Neural progenitor cell (in vitro differentiated cells): ENCODE data around the gene ADAMTS14. TPM values are rescaled to one million over a fixed set of nuclear protein-coding genes. Genes with fewer than 3 reads are reported as not detected.

ENCODE experiments used
- DNase-seq: peaks from one replicate; pipeline ENCODE4 v3.0.0-alpha.2; 2016; ENCODE audit warnings: low spot score
- H2AFZ ChIP-seq: fragments of 200-600 bp; sonication (generic); replicated peaks from 2 replicates; pipeline ENCODE4 v1.6.1; 2016; ENCODE audit warnings: antibody characterized with exemption
- H3F3A ChIP-seq: fragments of 200-600 bp; sonication (generic); 2 replicates; pipeline ENCODE4 v1.6.1; 2016; ENCODE audit warnings: antibody characterized with exemption, low read depth
- H3K27ac ChIP-seq: fragments of 200-600 bp; sonication (generic); 2 replicates; pipeline ENCODE4 v1.5.1; 2016; ENCODE audit warnings: mild to moderate bottlenecking
- H3K27me3 ChIP-seq: fragments of 200-600 bp; sonication (generic); 2 replicates; pipeline ENCODE4 v1.6.1; 2016; ENCODE audit warnings: mild to moderate bottlenecking, moderate library complexity
- H3K36me3 ChIP-seq: fragments of 200-600 bp; sonication (generic); 2 replicates; pipeline ENCODE4 v1.5.1; 2016
- H3K4me1 ChIP-seq: fragments of 200-600 bp; sonication (generic); 2 replicates; pipeline ENCODE4 v1.6.1; 2016; ENCODE audit warnings: mixed run types
- H3K4me2 ChIP-seq: fragments of 200-600 bp; sonication (generic); 2 replicates; pipeline ENCODE4 v1.6.1; 2016
- H3K4me3 ChIP-seq: fragments of 200-600 bp; sonication (generic); 2 replicates; pipeline ENCODE4 v1.5.1; 2016
- H3K79me2 ChIP-seq: fragments of 200-600 bp; sonication (generic); 2 replicates; pipeline ENCODE4 v1.6.1; 2016; ENCODE audit warnings: low read depth
- H3K9ac ChIP-seq: fragments of 200-600 bp; sonication (generic); 2 replicates; pipeline ENCODE4 v1.6.1; 2016
- H3K9me3 ChIP-seq: fragments of 200-600 bp; sonication (generic); 2 replicates; pipeline ENCODE4 v1.5.1; 2016; ENCODE audit warnings: low read depth
- H4K20me1 ChIP-seq: fragments of 200-600 bp; sonication (generic); 2 replicates; pipeline ENCODE4 v1.6.1; 2016; ENCODE audit warnings: low read depth
- H3K27ac Mint-ChIP-seq: 3 replicates; pipeline ENCODE4 v1.8.0; 2021; ENCODE audit warnings: mixed read lengths
- H3K27me3 Mint-ChIP-seq: 2 replicates; pipeline ENCODE4 v1.8.0; 2022; ENCODE audit warnings: low read depth, mild to moderate bottlenecking, inconsistent platforms, moderate library complexity, mixed read lengths; ENCODE audit not compliant: insufficient read depth
- H3K36me3 Mint-ChIP-seq: 3 replicates; pipeline ENCODE4 v1.8.0; 2021; ENCODE audit warnings: mixed read lengths
- H3K4me1 Mint-ChIP-seq: 3 replicates; pipeline ENCODE4 v1.8.0; 2021; ENCODE audit warnings: mixed read lengths
- H3K4me3 Mint-ChIP-seq: 3 replicates; pipeline ENCODE4 v1.8.0; 2021; ENCODE audit warnings: mild to moderate bottlenecking, moderate library complexity, mixed read lengths
- H3K9me3 Mint-ChIP-seq: 3 replicates; pipeline ENCODE4 v1.8.0; 2020; ENCODE audit warnings: mixed read lengths
- CTCF ChIP-seq: fragments of 200-600 bp; sonication (generic); IDR thresholded peaks from 2 replicates; pipeline ENCODE4 v1.5.1; 2017; ENCODE audit warnings: antibody characterized with exemption, mild to moderate bottlenecking
- EZH2 ChIP-seq: fragments of 200-600 bp; sonication (generic); IDR thresholded peaks from 2 replicates; pipeline ENCODE4 v1.6.1; 2017; ENCODE audit warnings: antibody characterized with exemption, mild to moderate bottlenecking, moderate library complexity
- EZH2phosphoT487 ChIP-seq: fragments of 200-600 bp; sonication (generic); IDR thresholded peaks from 2 replicates; pipeline ENCODE4 v1.6.1; 2017; ENCODE audit warnings: antibody characterized with exemption
- total RNA-seq: library from RNA; depleted of rRNA; stranded (reverse); fragments of >200 nt; gene quantifications from 2 replicates; pipeline ENCODE4 v1.2.3, GENCODE V29; 2015; ENCODE audit warnings: low replicate concordance

The ADAMTS14 gene
- total RNA-seq, 1 donor from 2014 or later = not detected

DNA sequence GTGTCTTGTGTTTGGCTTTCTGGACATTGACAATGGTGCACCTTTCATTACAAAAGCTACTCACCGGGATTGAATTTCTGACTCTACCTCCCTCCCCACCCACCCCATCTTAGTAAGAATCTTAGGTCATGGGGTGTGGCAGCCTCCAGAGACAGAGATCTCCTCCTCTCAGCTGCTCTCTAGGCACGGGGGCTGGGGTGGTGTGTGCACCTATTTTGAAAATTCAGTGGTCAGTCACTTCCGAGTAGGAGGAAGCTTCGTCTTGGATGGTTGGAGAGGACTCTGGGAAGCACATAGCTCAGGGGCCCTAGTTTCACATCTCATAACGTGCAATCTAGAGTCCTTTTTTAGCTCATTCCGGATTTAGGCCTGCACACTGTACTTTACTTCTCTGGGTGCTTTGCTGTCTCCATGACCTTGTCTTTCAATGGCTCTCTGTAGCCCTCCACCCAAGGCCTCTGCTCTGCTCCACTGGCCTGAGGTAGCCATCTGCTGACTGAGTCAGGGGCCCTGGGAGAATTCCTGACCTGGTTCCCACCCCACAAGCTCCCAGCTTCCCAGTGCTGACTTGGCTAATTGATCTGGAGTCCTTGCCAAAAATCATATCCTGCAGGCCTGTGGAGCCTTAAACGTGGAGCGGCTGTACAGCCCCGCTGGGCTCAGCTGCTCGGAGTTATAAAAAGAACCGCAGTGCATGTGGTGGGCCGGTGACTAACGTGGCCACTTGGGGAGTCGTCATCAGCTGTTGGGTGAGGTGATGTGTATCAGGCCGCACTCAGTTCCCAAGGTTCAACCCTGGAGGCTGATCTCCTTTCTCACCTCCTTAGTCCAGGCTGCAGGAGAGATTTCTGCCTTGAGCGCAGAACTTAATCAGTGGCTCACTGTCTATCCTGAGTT, 19.3 kb upstream of the ADAMTS14 start:
- Histone ChIP-seq H3K9me3 (no peaks in the 10 kb centered on the region), H3K79me2 (no peaks in the 10 kb centered on the region), H3K27ac (no peak overlapping the region), H3K4me1 (no peaks in the 10 kb centered on the region), H3K27me3 (no peaks in the 10 kb centered on the region), H3K36me3 (no peaks in the 10 kb centered on the region), H3K9ac (no peak overlapping the region), H3K4me3 (no peak overlapping the region), H2AFZ (no peak overlapping the region), H4K20me1 (no peaks in the 10 kb centered on the region), H3K4me2 (no peak overlapping the region), H3F3A (no peaks in the 10 kb centered on the region)
- Mint-ChIP-seq H3K36me3 (peaks cover 3% of the 10 kb centered on the region), H3K27me3 (peaks cover 3% of the 10 kb centered on the region), H3K27ac (no peak overlapping the region), H3K9me3 (peaks cover 51% of the 10 kb centered on the region), H3K4me3 (no peak overlapping the region), H3K4me1 (no peaks in the 10 kb centered on the region)
- TF ChIP-seq EZH2 (no peak), EZH2phosphoT487 (no peak), CTCF (no peak)
- no peak for DNase-seq

GRCh38 chr10:70655316-70655715, 17.0 kb upstream of the ADAMTS14 start:
- Histone ChIP-seq H3K36me3 (no peaks in the 10 kb centered on the region), H2AFZ (no peak overlapping the region), H3K9ac (no peak overlapping the region), H3F3A (no peaks in the 10 kb centered on the region), H3K27me3 (no peaks in the 10 kb centered on the region), H3K9me3 (no peaks in the 10 kb centered on the region), H3K27ac (no peak overlapping the region), H3K4me3 (no peak overlapping the region), H4K20me1 (no peaks in the 10 kb centered on the region), H3K4me2 (no peak overlapping the region), H3K4me1 (no peaks in the 10 kb centered on the region), H3K79me2 (no peaks in the 10 kb centered on the region)
- Mint-ChIP-seq H3K4me1 (no peaks in the 10 kb centered on the region), H3K27ac (no peak overlapping the region), H3K4me3 (no peak overlapping the region), H3K36me3 (peaks cover 3% of the 10 kb centered on the region), H3K27me3 (peaks cover 6% of the 10 kb centered on the region), H3K9me3 (peaks cover 43% of the 10 kb centered on the region)
- DNase-seq = no peak
- no peak for TF ChIP-seq EZH2phosphoT487

DNA sequence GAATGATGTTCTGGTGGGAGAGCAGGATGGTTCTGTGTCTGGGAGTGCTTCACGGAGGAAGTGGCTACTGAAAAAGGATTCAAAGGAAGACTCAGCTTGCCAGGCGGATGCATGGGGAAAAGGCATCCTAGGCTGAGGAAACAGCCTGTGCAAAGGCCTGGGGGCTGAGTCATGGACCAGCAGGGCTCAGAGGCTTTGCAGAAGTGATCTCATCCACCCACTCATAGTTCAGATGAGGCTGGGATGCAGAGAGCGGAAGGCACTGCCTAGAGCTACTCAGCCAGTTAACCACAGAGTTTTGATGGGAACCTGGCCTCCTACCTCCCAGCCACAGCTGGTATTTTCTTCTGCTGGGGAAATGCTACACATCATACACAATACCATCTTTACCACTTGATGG, 15.8 kb upstream of the ADAMTS14 start:
- H3K4me1 ChIP-seq = no peaks in the 10 kb centered on the region
- H3K4me3 ChIP-seq = no peak overlapping the region
- TF ChIP-seq EZH2phosphoT487 (no peak), CTCF (no peak), EZH2 (no peak)
- no peak overlapping the region for H3K4me2 ChIP-seq
- no peak overlapping the region for H3K27ac ChIP-seq
- peaks cover 3% of the 10 kb centered on the region for H3K36me3 Mint-ChIP-seq
- no peak overlapping the region for H2AFZ ChIP-seq
- H3K4me3 Mint-ChIP-seq = no peak overlapping the region
- H3K9me3 ChIP-seq = no peaks in the 10 kb centered on the region
- H3K9me3 Mint-ChIP-seq = peaks cover 33% of the 10 kb centered on the region
- no peak overlapping the region for H3K9ac ChIP-seq
- peaks cover 6% of the 10 kb centered on the region for H3K27me3 Mint-ChIP-seq
- no peaks in the 10 kb centered on the region for H4K20me1 ChIP-seq
- DNase-seq = no peak
- H3K27me3 ChIP-seq = no peaks in the 10 kb centered on the region
- no peaks in the 10 kb centered on the region for H3K4me1 Mint-ChIP-seq
- no peak overlapping the region for H3K27ac Mint-ChIP-seq
- H3F3A ChIP-seq = no peaks in the 10 kb centered on the region
- H3K79me2 ChIP-seq = no peaks in the 10 kb centered on the region
- H3K36me3 ChIP-seq = no peaks in the 10 kb centered on the region

DNA sequence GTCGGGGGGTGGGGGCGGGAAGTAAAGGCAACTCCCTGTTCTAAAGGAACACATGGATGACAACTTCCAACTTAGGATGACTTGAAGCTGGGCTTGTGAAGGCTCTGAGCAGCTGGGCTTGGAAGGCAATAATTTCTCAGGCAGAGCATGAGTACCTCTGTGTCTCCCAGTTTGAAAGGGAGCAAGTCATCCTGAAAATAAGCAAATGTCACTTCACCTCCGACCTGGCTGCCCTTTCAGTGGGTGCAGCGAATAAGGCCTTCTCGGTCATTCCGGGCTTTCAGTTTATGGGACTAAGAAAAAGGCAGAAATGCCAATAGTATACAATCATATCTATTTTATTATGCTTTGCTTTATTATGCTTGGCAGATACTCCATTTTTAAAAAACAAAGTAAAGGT, 15.3 kb upstream of the ADAMTS14 start:
- H3K27me3 Mint-ChIP-seq = peaks cover 6% of the 10 kb centered on the region
- H3K36me3 ChIP-seq = no peaks in the 10 kb centered on the region

More for the DNA sequence above, 15.3 kb upstream of the ADAMTS14 start:
- H3K4me2 ChIP-seq = no peak overlapping the region
- Mint-ChIP-seq H3K4me3 (no peak overlapping the region), H3K27ac (no peak overlapping the region), H3K9me3 (peaks cover 28% of the 10 kb centered on the region), H3K4me1 (peaks cover under 1% of the 10 kb centered on the region), H3K36me3 (peaks cover 3% of the 10 kb centered on the region)
- TF ChIP-seq CTCF = no peak
- no peak for TF ChIP-seq EZH2
- no peak for TF ChIP-seq EZH2phosphoT487
- no peak overlapping the region for H3K27ac ChIP-seq
- H3K79me2 ChIP-seq = no peaks in the 10 kb centered on the region
- H3F3A ChIP-seq = no peaks in the 10 kb centered on the region
- H3K4me1 ChIP-seq = no peaks in the 10 kb centered on the region
- no peaks in the 10 kb centered on the region for H3K27me3 ChIP-seq
- H2AFZ ChIP-seq = no peak overlapping the region
- no peaks in the 10 kb centered on the region for H3K9me3 ChIP-seq
- no peak overlapping the region for H3K9ac ChIP-seq
- H3K4me3 ChIP-seq = no peak overlapping the region
- H4K20me1 ChIP-seq = no peaks in the 10 kb centered on the region
- no peak for DNase-seq
